C4-2B (cell line): ENCODE data around the gene SAG.

ENCODE experiments used
- CTCF ChIP-seq: fragments of 450-650 bp; conservative IDR thresholded peaks from 2 replicates; pipeline ENCODE4 v1.5.1; 2017; ENCODE audit warnings: mild to moderate bottlenecking
- ZFX ChIP-seq: fragments of 450-650 bp; IDR thresholded peaks from 2 replicates; pipeline ENCODE4 v1.6.1; 2017

GRCh38 chr2:233361297-233361696, 53.7 kb downstream of the SAG start:
- TF ChIP-seq CTCF: no peak
- no peak for TF ChIP-seq ZFX
